Endothelial cell of umbilical vein (primary cell): ENCODE measurements around the gene FOXJ1. TPM values are rescaled to one million over a fixed set of nuclear protein-coding genes. Genes with fewer than 3 reads are reported as not detected.

Experiments
- BruUV-seq: library from RNA; stranded (reverse); fragments of 400-500 nt; replicated peaks from 2 replicates; lab custom pipeline; 2021; lab: Mats Ljungman, UMichigan
- CTCF ChIA-PET: fragments of 300-600, 350-600 bp; sonication (Branson Sonifier 250); formaldehyde crosslinking; loops from one replicate; lab custom pipeline; 2021; ENCODE audit warnings: antibody characterized with exemption, inconsistent platforms; lab: Charles Lee
- POLR2A ChIA-PET: fragments of 300-600, 350-600 bp; sonication (Branson Sonifier 250); formaldehyde crosslinking; loops from one replicate; lab custom pipeline; 2021; ENCODE audit warnings: antibody characterized with exemption, inconsistent platforms; lab: Charles Lee
- DNase-seq: peaks from one replicate; pipeline ENCODE4 v3.0.0-alpha.2; 2011; ENCODE audit warnings: low read depth, low spot score
- FAIRE-seq: peaks from 2 replicates; lab custom pipeline; 2011; peaks lifted over from hg19 to GRCh38; lab: Jason Lieb, UNC
- H2AFZ ChIP-seq: 2 replicates; pipeline ENCODE4 v1.6.0; 2012; ENCODE audit warnings: low read depth, low read length, control low read depth, inconsistent platforms
- H3K27ac ChIP-seq: 2 replicates; pipeline ENCODE4 v1.5.1; 2011; ENCODE audit warnings: low read depth, mild to moderate bottlenecking, control low read depth, low read length, moderate library complexity; ENCODE audit not compliant: insufficient read depth
- H3K27me3 ChIP-seq, 2 experiments: 2 replicates each; pipeline versions ENCODE4 v1.6.0 to v1.6.1; 2011; ENCODE audit warnings: low read length in 2 of 2, mixed read lengths in 1 of 2; ENCODE audit not compliant: control insufficient read depth in 2 of 2, insufficient read depth in 2 of 2
- H3K36me3 ChIP-seq, 2 experiments: 2 replicates in 1 of 2; 3 replicates in 1 of 2; pipeline ENCODE4 v1.5.1; 2011; ENCODE audit warnings: low read length in 2 of 2, mild to moderate bottlenecking in 1 of 2, moderate library complexity in 1 of 2; ENCODE audit not compliant: control insufficient read depth in 2 of 2, insufficient read depth in 2 of 2; ENCODE audit errors: extremely low read depth in 1 of 2
- H3K4me1 ChIP-seq: 3 replicates; pipeline ENCODE4 v1.5.1; 2011; ENCODE audit warnings: mild to moderate bottlenecking, low read length; ENCODE audit not compliant: control insufficient read depth, insufficient read depth; ENCODE audit errors: extremely low read depth
- H3K4me2 ChIP-seq: 2 replicates; pipeline ENCODE4 v1.6.1; 2011; ENCODE audit warnings: low read length, control low read depth, mixed read lengths; ENCODE audit not compliant: insufficient read depth
- H3K4me3 ChIP-seq, 3 experiments: fragments of 200-600 bp in 1 of 3; sonication (generic), shearing (Covaris generic) in 1 of 3; replicated peaks in 1 of 3; 2 replicates each; pipeline ENCODE4 v1.5.1; 2011 to 2016; ENCODE audit warnings: control low read depth in 3 of 3, low read length in 3 of 3, mild to moderate bottlenecking in 2 of 3, inconsistent platforms in 1 of 3, low read depth in 1 of 3, moderate library complexity in 1 of 3; ENCODE audit not compliant: insufficient read depth in 1 of 3
- H3K79me2 ChIP-seq: 2 replicates; pipeline ENCODE4 v1.6.0; 2012; ENCODE audit warnings: low read length, inconsistent platforms; ENCODE audit not compliant: control insufficient read depth, insufficient read depth
- H3K9ac ChIP-seq: replicated peaks from 2 replicates; pipeline ENCODE3; 2011; ENCODE audit warnings: low read length, control low read depth; ENCODE audit not compliant: insufficient read depth; ENCODE audit errors: extremely low read depth
- H3K9me1 ChIP-seq: replicated peaks from 3 replicates; pipeline ENCODE4 v1.6.0; 2011; ENCODE audit warnings: mild to moderate bottlenecking, low read length; ENCODE audit not compliant: control insufficient read depth, insufficient read depth; ENCODE audit errors: extremely low read depth
- H3K9me3 ChIP-seq: replicated peaks from 2 replicates; pipeline ENCODE4 v1.5.1; 2012; ENCODE audit warnings: low read length, inconsistent platforms; ENCODE audit not compliant: control insufficient read depth, insufficient read depth
- H4K20me1 ChIP-seq: replicated peaks from 2 replicates; pipeline ENCODE3; 2011; ENCODE audit warnings: mild to moderate bottlenecking, low read length; ENCODE audit not compliant: control insufficient read depth, insufficient read depth; ENCODE audit errors: extremely low read depth
- CTCF ChIP-seq, 2 donors: IDR thresholded peaks; 1 replicate in 1 of 2; 2 replicates in 1 of 2; pipeline ENCODE4 v1.5.1; 2011; ENCODE audit warnings: low read length in 2 of 2, mild to moderate bottlenecking in 2 of 2, moderate library complexity in 2 of 2, control low read depth in 1 of 2, inconsistent platforms in 1 of 2, low read depth in 1 of 2; ENCODE audit not compliant: insufficient read depth in 1 of 2; ENCODE audit errors: extremely low read depth in 1 of 2
- EZH2 ChIP-seq: IDR thresholded peaks from 2 replicates; pipeline ENCODE4 v1.6.1; 2012; ENCODE audit warnings: borderline replicate concordance, low read depth, mild to moderate bottlenecking, moderate library complexity, low read length, inconsistent platforms; ENCODE audit not compliant: severe bottlenecking
- FOS ChIP-seq: IDR thresholded peaks from 2 replicates; pipeline ENCODE4 v1.6.1; 2011; ENCODE audit warnings: mild to moderate bottlenecking, low read length, moderate library complexity, borderline replicate concordance; ENCODE audit not compliant: insufficient read depth
- GATA2 ChIP-seq: IDR thresholded peaks from 2 replicates; pipeline ENCODE4 v1.7.0; 2011; ENCODE audit warnings: low read depth, mild to moderate bottlenecking, moderate library complexity, mixed read lengths, low read length; ENCODE audit not compliant: insufficient read length, insufficient read depth
- JUN ChIP-seq: IDR thresholded peaks from 2 replicates; pipeline ENCODE4 v1.6.1; 2011; ENCODE audit warnings: borderline replicate concordance, low read depth; ENCODE audit not compliant: insufficient read length, insufficient read depth
- MAX ChIP-seq: IDR thresholded peaks from 2 replicates; pipeline ENCODE4 v1.6.1; 2011; ENCODE audit not compliant: insufficient read depth, insufficient read length
- MYC ChIP-seq: IDR thresholded peaks from one replicate; pipeline ENCODE4 v1.6.1; 2011; ENCODE audit warnings: mild to moderate bottlenecking, low read depth, low read length
- POLR2A ChIP-seq: IDR thresholded peaks from 2 replicates; pipeline ENCODE4 v1.6.1; 2012; ENCODE audit warnings: low read depth, mild to moderate bottlenecking, control low read depth, low read length
- POLR2AphosphoS5 ChIP-seq: IDR thresholded peaks from 2 replicates; pipeline ENCODE4 v1.6.1; 2012; ENCODE audit warnings: low read depth, mild to moderate bottlenecking, control low read depth, low read length, moderate library complexity; ENCODE audit not compliant: insufficient read depth
- dilution Hi-C: fragments of 300-500 bp; cut with MboI; formaldehyde crosslinking; loops from one replicate; pipeline ENCODE4 v1.15.0; 2019; ENCODE audit warnings: low sequenced_read_pairs; ENCODE audit not compliant: extremely low pct_ligation_motif_present
- intact Hi-C: fragments of 100-400 bp; cut with micrococcal nuclease; formaldehyde crosslinking; loops from one replicate; pipeline ENCODE4 v1.10.0; 2022
- polyA plus RNA-seq, 4 experiments: library from polyadenylated mRNA; depleted of rRNA in 3 of 4; stranded (reverse) in 3 of 4; unstranded in 1 of 4; fragments of >200 nt; gene quantifications; 2 replicates each; pipeline versions ENCODE4 v1.2.1 to v1.2.3, GENCODE V29; 2011 to 2012; ENCODE audit warnings: missing spikeins in 1 of 4
- total RNA-seq: library from RNA; stranded (reverse); gene quantifications from 2 replicates; pipeline ENCODE4 v1.2.3, GENCODE V29; 2021

The FOXJ1 gene
- total and polyA plus RNA-seq, 2 donors (not counting 3 experiments of a cell fraction or from before 2014, with no cell fraction given), result not detected

- peak; percentile 52 for FAIRE-seq
- H2AFZ ChIP-seq, result peak overlapping the region; percentile 62
Measured at GRCh38 chr17:76179496-76180467, 38.7 kb upstream of the FOXJ1 start.

More at GRCh38 chr17:76179496-76180467, 38.7 kb upstream of the FOXJ1 start:
- dilution Hi-C loops, result no loop called here
- no peaks in the 10 kb centered on the region for H3K9me1 ChIP-seq
- DNase-seq, result no peak
- no peaks in the 10 kb centered on the region for H3K36me3 ChIP-seq
- no peak overlapping the region for H3K27ac ChIP-seq
- TF ChIP-seq EZH2, result no peak
- TF ChIP-seq MYC, result no peak
- TF ChIP-seq POLR2AphosphoS5, result no peak
- no peak for TF ChIP-seq JUN
- TF ChIP-seq FOS, result no peak
- no peak for TF ChIP-seq POLR2A
- TF ChIP-seq CTCF (IDR thresholded peaks at IDR 0.05; ENCODE audit: extremely low read depth in 1 of 2, insufficient read depth in 1 of 2, low read depth in 1 of 2, low read length in 2 of 2), result no peak
- TF ChIP-seq GATA2, result no peak
- no peak for TF ChIP-seq MAX
- CTCF ChIA-PET, result interaction anchor here (0.7 to 5.4 kb wide), 14 partner anchors 9 to 166 kb away, joined by 3 to 99 read pairs (median 4); partner anchors contain the start of gene EXOC7
- no peaks in the 10 kb centered on the region for H3K9me3 ChIP-seq
- no peak overlapping the region for H3K9ac ChIP-seq
- POLR2A ChIA-PET, result interaction anchor here (0.7 kb wide), 1 partner anchor 58 kb away, joined by 5 read pairs; no protein-coding TSS in a partner anchor
- intact Hi-C loops, result loop anchor here (10.0 kb wide), 1 partner anchor 165 kb away; no protein-coding TSS in a partner anchor
- H3K79me2 ChIP-seq, result no peaks in the 10 kb centered on the region
- no peaks in the 10 kb centered on the region for H3K27me3 ChIP-seq
- H3K4me3 ChIP-seq, result no peak overlapping the region
- BruUV-seq, result no TSS peak
- H4K20me1 ChIP-seq, result no peaks in the 10 kb centered on the region
- no peak overlapping the region for H3K4me2 ChIP-seq
- H3K4me1 ChIP-seq, result peaks cover 8% of the 10 kb centered on the region
